Activated CD8-positive, alpha-beta memory T cell treated with anti-CD3 and anti-CD28 coated beads for 24 hours (primary cell): Measurements from ENCODE around the gene C1QTNF5.

ENCODE experiments used
- DNase-seq: peaks from one replicate; pipeline ENCODE4 v3.0.0-alpha.2; 2020

Gene C1QTNF5

GRCh38 chr11:119336744-119337469 lies 3.8 kb downstream of the C1QTNF5 start:
- DNase-seq, result no peak

DNA sequence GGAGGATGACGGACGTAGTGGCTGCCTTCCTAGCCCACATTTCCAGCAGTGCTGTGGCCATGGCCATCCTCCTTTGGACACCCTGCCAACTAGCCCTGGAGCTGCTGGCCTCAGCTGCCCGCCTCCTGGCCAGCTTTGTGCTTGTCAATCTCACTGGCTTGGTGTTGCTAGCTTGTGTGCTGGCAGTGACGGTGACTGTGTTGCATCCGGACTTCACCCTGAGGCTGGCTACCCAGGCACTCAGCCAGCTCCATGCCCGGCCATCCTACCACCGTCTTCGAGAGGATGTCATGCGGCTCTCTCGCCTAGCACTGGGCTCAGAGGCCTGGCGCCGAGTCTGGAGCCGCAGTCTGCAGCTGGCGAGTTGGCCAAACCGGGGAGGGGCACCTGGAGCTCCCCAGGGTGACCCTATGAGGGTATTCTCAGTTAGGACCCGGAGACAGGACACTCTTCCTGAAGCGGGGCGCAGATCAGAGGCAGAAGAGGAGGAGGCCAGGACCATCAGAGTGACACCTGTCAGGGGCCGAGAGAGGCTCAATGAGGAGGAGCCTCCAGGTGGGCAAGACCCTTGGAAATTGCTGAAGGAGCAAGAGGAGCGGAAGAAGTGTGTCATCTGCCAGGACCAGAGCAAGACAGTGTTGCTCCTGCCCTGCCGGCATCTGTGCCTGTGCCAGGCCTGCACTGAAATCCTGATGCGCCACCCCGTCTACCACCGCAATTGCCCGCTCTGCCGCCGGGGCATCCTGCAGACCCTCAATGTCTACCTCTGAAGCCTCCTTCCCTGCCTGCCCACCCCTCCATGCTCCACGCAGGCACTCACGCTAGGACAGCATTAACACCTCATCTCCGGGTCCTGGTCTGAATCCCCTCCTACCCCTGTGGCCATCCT lies 4.8 kb downstream of the C1QTNF5 start:
- DNase-seq, result no peak

DNA sequence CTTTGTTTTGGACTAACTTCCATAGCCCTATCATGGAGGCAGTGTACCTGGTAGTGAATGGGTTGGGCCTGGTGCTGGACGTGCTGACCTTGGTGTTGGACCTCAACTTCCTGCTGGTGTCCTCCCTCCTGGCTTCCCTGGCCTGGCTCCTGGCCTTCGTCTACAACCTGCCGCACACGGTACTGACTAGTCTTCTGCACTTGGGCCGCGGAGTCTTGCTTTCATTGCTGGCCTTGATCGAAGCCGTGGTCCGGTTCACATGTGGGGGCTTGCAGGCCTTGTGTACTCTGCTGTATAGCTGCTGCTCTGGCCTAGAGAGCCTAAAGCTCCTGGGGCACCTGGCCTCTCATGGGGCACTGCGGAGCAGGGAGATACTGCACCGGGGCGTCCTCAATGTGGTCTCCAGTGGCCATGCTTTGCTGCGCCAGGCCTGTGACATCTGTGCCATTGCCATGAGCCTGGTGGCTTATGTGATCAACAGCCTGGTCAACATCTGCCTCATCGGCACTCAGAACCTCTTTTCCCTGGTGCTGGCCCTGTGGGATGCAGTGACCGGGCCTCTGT lies 5.5 kb downstream of the C1QTNF5 start:
- no peak for DNase-seq

DNA sequence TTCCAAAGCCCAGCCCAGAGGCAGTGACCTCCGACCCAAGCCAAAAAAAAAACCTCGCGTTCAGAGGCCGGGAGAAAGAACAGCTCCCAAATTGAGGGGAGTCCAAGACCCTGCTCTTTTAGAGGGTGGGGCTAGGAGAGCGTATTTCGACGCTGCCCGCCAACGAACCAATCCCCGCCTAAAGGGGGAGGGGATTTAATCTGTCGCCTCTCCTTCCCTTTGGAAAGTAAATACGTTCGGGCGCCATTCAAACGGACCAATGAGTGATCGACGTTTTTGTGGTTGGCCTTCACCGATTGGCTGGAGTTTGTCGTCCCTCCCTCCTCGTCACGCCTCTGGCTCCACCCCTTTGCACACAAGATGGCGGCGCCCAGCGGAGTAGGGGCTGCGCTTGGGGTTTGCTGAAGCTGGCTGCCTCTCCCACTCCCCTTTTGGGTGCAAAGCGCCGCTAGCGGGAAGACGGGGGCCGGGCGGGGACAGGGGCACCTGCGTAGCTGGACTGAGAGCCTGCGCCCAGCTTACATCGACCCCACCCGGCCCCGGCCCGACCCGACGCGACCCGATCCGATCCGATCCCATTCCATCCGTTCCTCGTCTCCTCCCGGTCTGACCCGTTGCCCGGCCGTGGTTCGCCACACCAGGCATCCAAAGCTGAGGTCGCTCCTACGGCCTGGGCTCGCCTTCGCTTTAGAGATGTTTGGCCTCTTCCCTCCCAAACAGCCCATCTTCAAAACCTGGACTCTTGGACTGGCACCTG lies 6.3 kb downstream of the C1QTNF5 start, which contains the start of gene RNF26:
Gene RNF26 (plus strand): TSS at position 354 of the 757 bp plus-strand sequence. CDS start 596 bp downstream, outside the sequence.
- DNase-seq, result peak; percentile 94

- DNase-seq, result no peak
These were observed 8.4 kb downstream of the C1QTNF5 start for GRCh38 chr11:119332111-119332765.

- no peak for DNase-seq
These were observed 10.4 kb downstream of the C1QTNF5 start for GRCh38 chr11:119330237-119330636.

- no peak for DNase-seq
These were observed 11.4 kb downstream of the C1QTNF5 start for GRCh38 chr11:119329320-119329719.

DNA sequence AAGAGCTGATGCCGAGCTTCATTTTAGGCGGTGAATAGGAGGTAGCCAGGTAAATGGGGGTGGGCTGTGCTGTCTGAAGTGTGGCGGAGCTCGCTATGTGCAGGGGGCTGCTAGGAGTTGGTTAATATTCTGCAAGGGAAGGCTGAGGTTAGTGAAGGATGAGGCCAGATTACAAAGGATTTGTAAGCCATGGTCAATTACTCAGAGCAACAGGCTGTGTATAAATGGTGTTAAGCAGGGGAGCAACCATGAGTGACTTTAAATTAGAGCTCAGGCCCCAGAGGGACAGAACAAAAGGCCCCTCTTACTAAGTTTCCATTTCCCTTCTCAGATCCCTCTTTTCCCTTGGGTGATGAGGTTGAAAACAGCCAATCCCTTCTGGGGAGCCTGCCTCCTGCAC lies 16.5 kb downstream of the C1QTNF5 start:
- DNase-seq, result no peak

DNA sequence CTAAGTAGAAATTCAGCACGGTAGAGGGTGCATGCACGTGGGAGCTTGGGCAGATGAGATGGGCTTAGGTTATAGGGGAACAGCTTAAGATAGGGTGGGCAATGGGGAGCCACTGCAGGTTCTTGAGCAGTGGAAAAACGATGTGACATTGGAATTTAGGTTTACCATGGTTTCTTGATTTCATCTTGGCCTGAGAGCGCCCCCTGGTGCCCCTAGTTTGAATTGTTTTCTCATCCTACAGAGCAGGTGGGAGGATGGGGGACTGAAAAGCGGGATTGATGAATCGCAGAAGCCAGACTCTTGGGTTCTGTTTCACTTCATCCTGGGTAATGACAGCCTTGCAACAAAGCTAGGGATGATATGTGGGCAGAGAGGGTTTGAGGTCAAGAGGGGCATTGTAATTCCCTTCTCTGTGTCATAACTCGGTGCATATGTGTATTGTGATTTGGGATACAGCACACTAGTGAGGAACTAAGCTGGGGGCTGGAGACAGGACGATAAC lies 17.1 kb downstream of the C1QTNF5 start:
- DNase-seq, result peak; percentile 92

- DNase-seq, result no peak
These were observed 17.7 kb downstream of the C1QTNF5 start for GRCh38 chr11:119322921-119323531.

DNA sequence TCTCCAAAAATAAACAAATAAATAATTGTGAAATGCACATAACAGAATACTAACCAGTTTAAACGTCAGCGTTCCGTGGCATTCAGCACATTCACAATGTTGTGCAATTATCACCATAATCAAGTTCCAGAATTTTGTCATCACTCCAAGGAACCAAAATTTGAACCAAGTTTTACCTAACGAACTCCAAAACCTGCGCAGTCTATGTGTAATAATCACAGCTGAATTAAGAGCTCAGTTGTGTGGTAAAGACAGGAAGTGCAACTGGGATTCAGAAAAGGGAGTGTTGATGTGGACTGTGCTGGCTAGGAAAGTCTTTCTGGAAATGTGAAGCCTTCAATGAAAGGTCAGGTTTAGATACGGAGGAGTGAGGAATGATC lies 18.3 kb downstream of the C1QTNF5 start:
- DNase-seq, result no peak

- no peak for DNase-seq
These were observed 19.7 kb downstream of the C1QTNF5 start for GRCh38 chr11:119320776-119321524.

GRCh38 chr11:119320240-119320775 lies 20.4 kb downstream of the C1QTNF5 start:
- DNase-seq, result no peak

DNA sequence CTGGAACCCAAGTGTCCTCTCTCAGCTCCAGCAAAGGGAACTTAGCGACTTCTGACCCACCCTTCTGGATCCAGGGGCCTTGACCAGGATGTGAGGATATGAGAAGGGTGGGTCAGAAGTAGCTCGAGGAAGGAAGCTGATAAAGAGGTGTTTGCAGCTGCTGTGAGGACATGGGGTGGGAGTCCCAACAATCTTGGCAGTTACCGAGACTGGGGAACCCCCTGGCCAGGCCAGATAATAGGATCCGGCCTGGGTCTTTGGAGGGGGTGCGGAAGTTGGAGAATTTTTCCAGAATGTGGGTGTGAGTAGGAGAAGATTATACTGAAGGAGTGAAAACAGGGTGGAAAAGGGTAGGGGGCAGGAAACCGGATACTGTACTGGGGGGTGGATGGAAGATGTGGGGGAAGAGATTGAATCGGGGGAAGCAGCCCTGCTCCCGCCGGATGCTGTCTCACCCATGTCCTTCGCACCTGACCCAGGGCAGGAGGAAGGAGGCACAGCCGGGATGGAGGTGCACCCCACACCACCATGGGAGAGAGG lies 20.9 kb downstream of the C1QTNF5 start:
- DNase-seq, result no peak

- no peak for DNase-seq
These were observed 21.5 kb downstream of the C1QTNF5 start for GRCh38 chr11:119319136-119319699.

DNA sequence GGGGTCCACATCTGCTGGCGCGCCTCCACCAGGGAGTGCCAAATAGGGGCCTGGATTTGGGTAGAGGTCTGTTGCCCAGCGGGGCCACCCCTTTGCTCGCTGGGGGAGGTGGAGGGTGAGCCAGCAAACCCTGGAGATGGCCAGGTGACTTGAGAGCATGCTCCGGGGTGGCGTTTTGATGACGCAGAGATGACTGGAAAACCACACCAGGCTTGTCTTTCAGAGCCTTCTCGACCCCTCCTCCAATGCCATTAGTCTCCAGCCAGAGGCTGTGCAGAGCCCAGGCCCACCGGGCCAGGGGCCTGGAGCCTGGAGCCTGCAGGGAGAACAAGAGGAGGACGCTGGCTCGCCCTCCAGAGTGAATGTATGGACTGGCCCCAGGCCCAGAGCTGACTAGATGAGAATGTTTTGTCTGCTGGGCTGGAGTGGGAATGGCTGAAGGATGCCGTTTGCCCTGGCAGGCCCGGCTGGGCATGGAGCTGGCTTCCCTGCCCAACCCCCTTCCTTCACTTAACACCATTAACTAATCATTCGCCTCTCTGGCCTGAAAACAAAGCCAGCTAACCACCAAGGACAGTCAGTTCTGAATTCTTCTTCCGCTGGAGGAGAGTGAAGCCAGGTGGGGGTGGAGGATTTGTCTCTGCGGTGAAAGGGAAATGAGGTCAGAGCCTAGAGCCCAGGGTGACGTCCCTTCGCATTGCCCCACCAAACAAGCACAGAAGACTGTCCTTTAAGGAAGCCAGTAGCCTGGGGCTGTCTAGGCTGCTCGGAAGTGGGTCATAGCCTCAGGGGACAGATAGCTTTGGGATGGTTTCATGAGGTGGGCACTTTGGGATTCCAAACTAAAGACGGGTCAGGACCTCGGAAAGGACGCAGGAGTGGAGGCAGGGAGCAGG lies 22.2 kb downstream of the C1QTNF5 start:
- no peak for DNase-seq

DNA sequence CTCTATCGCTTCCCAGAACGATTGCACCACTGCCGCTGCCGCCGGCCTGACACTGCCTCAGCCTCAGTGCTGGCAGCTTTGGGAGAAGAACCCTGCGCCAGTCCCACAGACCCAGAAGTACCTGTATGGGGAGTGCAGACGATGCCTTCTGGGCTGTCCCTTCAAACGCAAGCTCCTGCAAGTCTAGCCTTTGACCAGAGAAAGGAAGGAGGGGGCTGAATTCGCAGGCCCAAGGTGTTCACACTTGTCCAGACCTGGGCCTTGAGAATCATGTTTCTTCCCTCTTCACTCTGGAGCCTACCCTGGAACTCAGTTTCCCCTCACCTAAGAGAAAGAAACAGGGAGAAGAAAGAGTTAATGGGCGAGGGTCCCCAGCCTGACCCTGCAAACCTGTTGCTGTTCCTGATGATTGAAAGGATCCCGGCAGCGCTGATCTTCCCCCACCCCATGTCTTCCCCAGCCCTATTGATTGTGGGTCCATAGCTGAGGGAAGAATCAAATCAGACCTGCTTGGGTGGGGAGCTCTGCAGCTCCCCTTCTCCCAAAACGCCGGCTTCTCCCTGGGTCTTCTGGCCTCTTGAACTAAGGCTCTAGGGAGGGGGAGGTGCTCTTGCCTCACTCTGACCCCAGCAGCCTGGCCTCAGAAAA lies 23.0 kb downstream of the C1QTNF5 start:
- DNase-seq, result no peak
